ENCODE measurements around the gene ITGA1.

DNA sequence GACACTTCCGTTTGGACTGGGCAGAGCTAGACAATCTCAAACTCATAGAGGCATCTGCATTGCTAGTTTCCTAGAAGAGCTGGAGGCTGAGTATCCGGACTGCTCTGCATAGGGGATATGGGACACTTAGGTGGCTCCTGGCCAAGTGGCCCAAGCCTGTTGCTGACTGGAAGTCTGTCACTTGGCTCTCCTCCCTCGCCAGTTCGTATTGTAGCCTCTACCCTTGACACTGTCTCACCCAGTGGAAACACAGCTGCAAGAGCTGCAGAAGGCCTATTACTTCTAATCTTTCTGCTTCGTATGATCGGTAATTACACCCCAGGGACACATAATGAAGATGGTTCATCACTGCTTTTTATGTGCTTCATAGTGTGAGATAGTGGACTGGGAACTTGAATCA lies 34.7 kb downstream of the ITGA1 start:
- no peak for TF ChIP-seq POLR2A (IDR thresholded peaks at IDR 0.05)
- TF ChIP-seq, protein P1, sequence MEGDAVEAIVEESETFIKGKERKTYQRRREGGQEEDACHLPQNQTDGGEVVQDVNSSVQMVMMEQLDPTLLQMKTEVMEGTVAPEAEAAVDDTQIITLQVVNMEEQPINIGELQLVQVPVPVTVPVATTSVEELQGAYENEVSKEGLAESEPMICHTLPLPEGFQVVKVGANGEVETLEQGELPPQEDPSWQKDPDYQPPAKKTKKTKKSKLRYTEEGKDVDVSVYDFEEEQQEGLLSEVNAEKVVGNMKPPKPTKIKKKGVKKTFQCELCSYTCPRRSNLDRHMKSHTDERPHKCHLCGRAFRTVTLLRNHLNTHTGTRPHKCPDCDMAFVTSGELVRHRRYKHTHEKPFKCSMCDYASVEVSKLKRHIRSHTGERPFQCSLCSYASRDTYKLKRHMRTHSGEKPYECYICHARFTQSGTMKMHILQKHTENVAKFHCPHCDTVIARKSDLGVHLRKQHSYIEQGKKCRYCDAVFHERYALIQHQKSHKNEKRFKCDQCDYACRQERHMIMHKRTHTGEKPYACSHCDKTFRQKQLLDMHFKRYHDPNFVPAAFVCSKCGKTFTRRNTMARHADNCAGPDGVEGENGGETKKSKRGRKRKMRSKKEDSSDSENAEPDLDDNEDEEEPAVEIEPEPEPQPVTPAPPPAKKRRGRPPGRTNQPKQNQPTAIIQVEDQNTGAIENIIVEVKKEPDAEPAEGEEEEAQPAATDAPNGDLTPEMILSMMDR (IDR thresholded peaks at IDR 0.05): no peak

Measured in lower leg skin (tissue), 3 donors.